GM23248 (cell line): ENCODE results near the gene CATSPERB.

Experiments
- EZH2 ChIP-seq: fragments of 200-600 bp; sonication (generic); IDR thresholded peaks from 2 replicates; pipeline ENCODE4 v1.6.1; 2018; ENCODE audit warnings: antibody characterized with exemption, mild to moderate bottlenecking; ENCODE audit not compliant: insufficient read depth, poor library complexity, severe bottlenecking
- EZH2phosphoT487 ChIP-seq: fragments of 200-600 bp; sonication (generic); IDR thresholded peaks from 2 replicates; pipeline ENCODE4 v1.6.1; 2018; ENCODE audit warnings: antibody characterized with exemption, moderate library complexity, mild to moderate bottlenecking, low read depth; ENCODE audit not compliant: insufficient read depth

DNA sequence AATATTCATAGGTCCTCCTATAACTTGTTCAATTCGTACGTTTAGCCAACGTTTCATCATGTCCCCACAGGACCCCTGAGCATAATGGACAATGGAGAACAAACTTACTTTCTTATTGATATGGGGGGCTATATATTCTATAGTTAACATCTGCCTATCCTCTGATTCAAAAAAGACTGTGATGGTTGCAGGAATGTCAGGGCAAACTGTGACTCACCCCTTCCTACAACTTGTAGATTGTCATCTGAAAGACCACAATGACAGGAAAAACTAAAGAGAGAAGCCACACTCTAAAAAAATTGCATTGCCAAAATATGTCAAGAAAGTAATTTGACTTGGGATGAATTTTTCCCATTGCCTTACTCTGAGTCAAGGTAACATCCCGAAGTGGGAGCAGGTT, 50.8 kb downstream of the CATSPERB start:
- TF ChIP-seq EZH2phosphoT487, result no peak
- no peak for TF ChIP-seq EZH2
